Transverse colon (tissue), 3 donors: ENCODE results near the gene IKZF2.

ENCODE experiments used
- CTCF ChIP-seq, 5 experiments: fragments of 200-600 bp in 3 of 5; fragments of 450-650 bp in 2 of 5; sonication (generic) in 3 of 5; IDR thresholded peaks; 1 replicate in 2 of 5; 2 replicates in 3 of 5; pipeline ENCODE4 v1.5.1; 2016 to 2017; ENCODE audit warnings: antibody characterized with exemption in 5 of 5, inconsistent platforms in 3 of 5, mild to moderate bottlenecking in 2 of 5, moderate library complexity in 1 of 5
- EP300 ChIP-seq: sonication (generic); formaldehyde crosslinking; IDR thresholded peaks from one replicate; pipeline ENCODE4 v1.6.1; 2017; ENCODE audit warnings: antibody characterized with exemption, low read depth

GRCh38 chr2:213137064-213137463 is 14.3 kb downstream of the IKZF2 start:
- no peak for TF ChIP-seq CTCF (IDR thresholded peaks at IDR 0.05)
- TF ChIP-seq EP300 = no peak
